ENCODE measurements around the gene LRRC45.

- peak; percentile 49 for TF ChIP-seq POLR2A (IDR thresholded peaks at IDR 0.05)
- TF ChIP-seq, protein P1, sequence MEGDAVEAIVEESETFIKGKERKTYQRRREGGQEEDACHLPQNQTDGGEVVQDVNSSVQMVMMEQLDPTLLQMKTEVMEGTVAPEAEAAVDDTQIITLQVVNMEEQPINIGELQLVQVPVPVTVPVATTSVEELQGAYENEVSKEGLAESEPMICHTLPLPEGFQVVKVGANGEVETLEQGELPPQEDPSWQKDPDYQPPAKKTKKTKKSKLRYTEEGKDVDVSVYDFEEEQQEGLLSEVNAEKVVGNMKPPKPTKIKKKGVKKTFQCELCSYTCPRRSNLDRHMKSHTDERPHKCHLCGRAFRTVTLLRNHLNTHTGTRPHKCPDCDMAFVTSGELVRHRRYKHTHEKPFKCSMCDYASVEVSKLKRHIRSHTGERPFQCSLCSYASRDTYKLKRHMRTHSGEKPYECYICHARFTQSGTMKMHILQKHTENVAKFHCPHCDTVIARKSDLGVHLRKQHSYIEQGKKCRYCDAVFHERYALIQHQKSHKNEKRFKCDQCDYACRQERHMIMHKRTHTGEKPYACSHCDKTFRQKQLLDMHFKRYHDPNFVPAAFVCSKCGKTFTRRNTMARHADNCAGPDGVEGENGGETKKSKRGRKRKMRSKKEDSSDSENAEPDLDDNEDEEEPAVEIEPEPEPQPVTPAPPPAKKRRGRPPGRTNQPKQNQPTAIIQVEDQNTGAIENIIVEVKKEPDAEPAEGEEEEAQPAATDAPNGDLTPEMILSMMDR (IDR thresholded peaks at IDR 0.05), result no peak
- no peak for TF ChIP-seq POLR2AphosphoS5 (IDR thresholded peaks at IDR 0.05)
Observed at GRCh38 chr17:82022310-82022980, 660 bp upstream of the LRRC45 start, which contains the start of gene CENPX.

Measured in prostate gland (tissue), 2 donors.